Measurements from ENCODE around the gene COMMD1.

DNA sequence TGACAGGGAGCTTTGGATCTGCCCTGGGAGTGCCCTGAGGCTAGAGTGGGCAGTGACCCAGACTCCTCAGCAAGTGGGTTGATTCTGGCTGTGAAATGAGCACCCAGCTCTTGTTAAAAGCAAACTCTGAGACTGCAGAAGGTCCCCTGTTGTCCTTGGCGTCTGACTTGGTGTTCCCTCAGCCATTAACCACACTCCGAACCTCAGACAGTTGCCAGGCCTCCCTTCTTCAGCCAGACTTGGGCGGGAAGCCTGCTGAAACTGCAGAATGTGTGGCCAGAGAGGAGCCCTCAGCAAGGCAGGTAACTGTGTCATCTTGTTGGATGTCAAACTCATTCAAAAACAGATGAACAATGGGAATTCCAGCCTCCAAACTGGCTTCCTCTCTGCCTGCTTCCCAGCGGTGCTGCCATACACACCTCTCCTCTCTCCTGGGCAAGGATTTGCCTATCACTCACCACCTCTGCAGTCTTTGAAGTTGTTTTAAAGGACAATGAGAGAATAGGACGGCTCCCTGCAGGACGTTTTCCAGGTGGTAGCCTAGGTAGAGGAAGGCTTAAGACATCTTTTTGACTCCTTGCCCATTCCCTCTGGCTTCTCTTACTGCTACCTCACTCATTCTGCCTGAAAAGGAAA, 251.5 kb downstream of the COMMD1 start:
- TF ChIP-seq, protein P1, sequence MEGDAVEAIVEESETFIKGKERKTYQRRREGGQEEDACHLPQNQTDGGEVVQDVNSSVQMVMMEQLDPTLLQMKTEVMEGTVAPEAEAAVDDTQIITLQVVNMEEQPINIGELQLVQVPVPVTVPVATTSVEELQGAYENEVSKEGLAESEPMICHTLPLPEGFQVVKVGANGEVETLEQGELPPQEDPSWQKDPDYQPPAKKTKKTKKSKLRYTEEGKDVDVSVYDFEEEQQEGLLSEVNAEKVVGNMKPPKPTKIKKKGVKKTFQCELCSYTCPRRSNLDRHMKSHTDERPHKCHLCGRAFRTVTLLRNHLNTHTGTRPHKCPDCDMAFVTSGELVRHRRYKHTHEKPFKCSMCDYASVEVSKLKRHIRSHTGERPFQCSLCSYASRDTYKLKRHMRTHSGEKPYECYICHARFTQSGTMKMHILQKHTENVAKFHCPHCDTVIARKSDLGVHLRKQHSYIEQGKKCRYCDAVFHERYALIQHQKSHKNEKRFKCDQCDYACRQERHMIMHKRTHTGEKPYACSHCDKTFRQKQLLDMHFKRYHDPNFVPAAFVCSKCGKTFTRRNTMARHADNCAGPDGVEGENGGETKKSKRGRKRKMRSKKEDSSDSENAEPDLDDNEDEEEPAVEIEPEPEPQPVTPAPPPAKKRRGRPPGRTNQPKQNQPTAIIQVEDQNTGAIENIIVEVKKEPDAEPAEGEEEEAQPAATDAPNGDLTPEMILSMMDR (IDR thresholded peaks at IDR 0.05) = no peak
- TF ChIP-seq POLR2A (IDR thresholded peaks at IDR 0.05) (no peak), POLR2AphosphoS5 (IDR thresholded peaks at IDR 0.05; ENCODE audit: insufficient read depth in 1 of 2, low read depth in 1 of 2) (no peak)

All from vagina (tissue), 2 donors.